CD8-positive, alpha-beta memory T cell (primary cell): ENCODE measurements around the gene LASP1. TPM values are rescaled to one million over a fixed set of nuclear protein-coding genes. Genes with fewer than 3 reads are reported as not detected.

Source experiments
- CTCF ChIA-PET: fragments of 350-600 bp; sonication (Branson Sonifier 250); formaldehyde crosslinking; loops from one replicate; lab custom pipeline; 2021; ENCODE audit warnings: antibody characterized with exemption; lab: Charles Lee
- POLR2A ChIA-PET: fragments of 350-600 bp; sonication (Branson Sonifier 250); formaldehyde crosslinking; loops from one replicate; lab custom pipeline; 2021; ENCODE audit warnings: antibody characterized with exemption; lab: Charles Lee
- DNase-seq, 5 donors: peaks; one replicate each; pipeline versions ENCODE4 v3.0.0 to v3.0.0-alpha.2; 2020 to 2022; ENCODE audit warnings: mixed read lengths in 1 of 5
- H3K27ac ChIP-seq: one replicate; pipeline ENCODE4 v1.7.0; 2013; ENCODE audit warnings: low read depth, mild to moderate bottlenecking, low read length, moderate library complexity
- H3K27me3 ChIP-seq: 2 replicates; pipeline ENCODE4 v1.7.0; 2013; ENCODE audit warnings: low read length, mild to moderate bottlenecking; ENCODE audit not compliant: insufficient read depth, poor library complexity, severe bottlenecking
- H3K36me3 ChIP-seq: 2 replicates; pipeline ENCODE4 v1.7.0; 2013; ENCODE audit warnings: mild to moderate bottlenecking, low read length, moderate library complexity; ENCODE audit not compliant: insufficient read depth
- H3K4me1 ChIP-seq: 2 replicates; pipeline ENCODE4 v1.7.0; 2013; ENCODE audit warnings: mild to moderate bottlenecking, low read length, moderate library complexity; ENCODE audit not compliant: insufficient read depth
- H3K4me3 ChIP-seq: 2 replicates; pipeline ENCODE4 v1.7.0; 2013; ENCODE audit warnings: mild to moderate bottlenecking, low read length
- H3K9me3 ChIP-seq: 2 replicates; pipeline ENCODE4 v1.7.0; 2013; ENCODE audit warnings: mild to moderate bottlenecking, low read length
- H3K27ac Mint-ChIP-seq, 8 donors: one replicate each; pipeline ENCODE4 v1.8.0; 2020 to 2021; ENCODE audit warnings: mixed read lengths in 8 of 8, mild to moderate bottlenecking in 6 of 8, inconsistent platforms in 3 of 8, moderate library complexity in 3 of 8
- H3K27me3 Mint-ChIP-seq, 2 donors: one replicate each; pipeline ENCODE4 v1.8.0; 2020 to 2021; ENCODE audit warnings: mixed read lengths in 2 of 2, mild to moderate bottlenecking in 1 of 2, moderate library complexity in 1 of 2
- H3K36me3 Mint-ChIP-seq, 3 donors: one replicate each; pipeline ENCODE4 v1.8.0; 2020 to 2021; ENCODE audit warnings: mixed read lengths in 3 of 3, inconsistent platforms in 1 of 3, mild to moderate bottlenecking in 1 of 3
- H3K4me1 Mint-ChIP-seq, 3 donors: one replicate each; pipeline ENCODE4 v1.8.0; 2020 to 2021; ENCODE audit warnings: mixed read lengths in 3 of 3, inconsistent platforms in 1 of 3, mild to moderate bottlenecking in 1 of 3
- H3K4me3 Mint-ChIP-seq, 7 donors: one replicate each; pipeline ENCODE4 v1.8.0; 2020 to 2021; ENCODE audit warnings: mixed read lengths in 7 of 7, mild to moderate bottlenecking in 6 of 7, moderate library complexity in 4 of 7, inconsistent platforms in 2 of 7
- H3K9me3 Mint-ChIP-seq, 5 donors: one replicate each; pipeline ENCODE4 v1.8.0; 2020 to 2022; ENCODE audit warnings: mixed read lengths in 5 of 5, mild to moderate bottlenecking in 3 of 5, moderate library complexity in 2 of 5, inconsistent platforms in 1 of 5
- polyA plus RNA-seq: library from polyadenylated mRNA; unstranded; fragments of 300-500 nt; fragmentation: Illumina TruSeq; gene quantifications from one replicate; pipeline ENCODE4 v1.2.3, GENCODE V29; 2021
- total RNA-seq, 2 experiments: library from RNA; stranded (reverse); gene quantifications; one replicate each; pipeline ENCODE4 v1.2.3, GENCODE V29; 2021

Gene LASP1
- total and polyA plus RNA-seq, 3 experiments from 2014 or later = 76.1 to 135 (median 128) TPM

DNA sequence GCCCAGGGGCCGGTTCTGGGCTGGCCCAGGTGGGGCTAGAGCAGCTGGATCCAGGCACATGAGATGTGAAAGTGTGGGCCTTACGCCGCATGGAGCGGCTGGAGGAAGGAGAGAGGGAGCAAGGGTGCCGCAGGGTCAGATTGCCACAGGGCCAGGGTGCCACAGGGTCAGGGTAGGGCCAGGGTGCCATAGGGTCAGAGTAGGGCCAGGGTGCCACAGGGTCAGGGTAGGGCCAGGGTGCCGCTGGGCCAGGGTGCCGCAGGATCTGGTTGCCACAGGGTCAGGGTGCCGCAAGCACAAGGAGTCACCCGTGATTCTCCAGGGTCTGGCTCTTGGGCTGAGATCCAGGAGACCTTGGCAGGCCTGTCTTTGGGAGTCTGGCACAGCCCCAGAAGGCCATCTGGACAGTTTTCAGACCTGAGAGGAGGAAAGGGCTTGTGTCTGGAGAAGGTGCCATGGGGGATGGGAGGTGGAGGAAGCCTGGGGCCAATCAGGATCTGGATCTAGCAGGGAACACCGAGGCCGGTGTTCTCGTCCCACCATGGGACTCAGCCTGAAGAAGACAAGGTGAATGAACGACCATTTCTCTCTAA, 42.5 kb downstream of the LASP1 start:
- Histone ChIP-seq H3K4me3 (no peak overlapping the region), H3K4me1 (no peaks in the 10 kb centered on the region), H3K27ac (no peak overlapping the region), H3K36me3 (peaks cover 40% of the 10 kb centered on the region), H3K27me3 (no peaks in the 10 kb centered on the region), H3K9me3 (no peaks in the 10 kb centered on the region)
- DNase-seq = peak in 1 of 5 donors; percentile 25
- no peaks in the 10 kb centered on the region for H3K27me3 Mint-ChIP-seq
- peaks cover 31 to 67% (median 32%) of the 10 kb centered on the region in 3 donors for H3K4me1 Mint-ChIP-seq
- peaks cover 5 to 84% (median 5%) of the 10 kb centered on the region in 3 donors for H3K36me3 Mint-ChIP-seq
- CTCF ChIA-PET = interaction anchor here (1.4 kb wide), 1 partner anchor 14 kb away, joined by 4 read pairs; no protein-coding TSS in a partner anchor
- no peaks in the 10 kb centered on the region for H3K9me3 Mint-ChIP-seq
- POLR2A ChIA-PET = interaction anchor here (0.6 kb wide), 1 partner anchor 75 kb away, joined by 4 read pairs; no protein-coding TSS in a partner anchor
- H3K27ac Mint-ChIP-seq = peak overlapping the region in 6 of 8 donors; percentile 39 to 95 (median 57)
- no peak overlapping the region for H3K4me3 Mint-ChIP-seq

DNA sequence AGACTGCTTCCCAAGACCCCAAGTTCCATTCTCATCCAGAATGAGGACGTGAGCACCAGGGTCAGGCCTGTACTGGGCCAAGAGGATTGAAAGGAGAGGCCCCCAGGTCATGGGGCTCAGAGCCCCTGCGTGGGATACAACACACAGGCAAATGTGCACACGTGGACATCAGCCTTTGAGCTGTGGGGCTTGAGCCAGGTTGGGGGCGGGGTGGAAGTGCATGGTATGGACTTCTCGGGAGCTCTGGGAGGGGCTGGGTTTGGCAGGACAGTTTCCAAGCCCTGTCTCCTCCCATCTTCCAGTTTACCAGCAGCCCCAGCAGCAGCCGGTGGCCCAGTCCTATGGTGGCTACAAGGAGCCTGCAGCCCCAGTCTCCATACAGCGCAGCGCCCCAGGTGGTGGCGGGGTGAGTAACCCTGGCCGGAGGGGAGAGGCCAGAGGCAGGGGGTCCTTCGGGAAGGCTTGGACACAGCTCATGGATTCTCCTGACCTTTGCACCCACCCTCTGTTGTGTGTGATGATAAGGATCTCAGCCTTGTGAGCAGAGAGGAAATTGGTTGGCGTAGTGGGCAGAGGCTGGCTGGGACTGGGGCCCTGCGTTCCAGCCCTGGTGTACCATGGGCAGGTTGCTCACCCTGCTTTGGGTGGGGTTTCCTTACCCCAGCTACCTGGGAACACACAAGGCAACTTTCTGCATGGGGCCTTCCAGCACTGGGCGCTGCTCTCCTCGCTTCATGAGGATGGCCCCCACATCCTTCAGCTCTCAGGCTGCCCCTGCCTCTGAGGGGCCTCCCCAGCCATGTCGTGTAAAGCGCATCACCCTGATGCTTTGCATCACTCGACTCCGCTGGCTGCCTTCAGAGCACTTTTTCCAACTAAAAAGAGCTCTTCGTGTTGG, 45.1 kb downstream of the LASP1 start:
- H3K4me3 ChIP-seq = no peak overlapping the region
- H3K36me3 ChIP-seq = peaks cover 61% of the 10 kb centered on the region
- ChIA-PET POLR2A (interaction anchor here (1.3 kb wide), 1 partner anchor 30 kb away, joined by 3 read pairs; no protein-coding TSS in a partner anchor), CTCF (interaction anchor here (3.7 kb wide), 1 partner anchor 9 kb away, joined by 14 read pairs; the partner anchor contains the start of gene LASP1NB)
- H3K9me3 Mint-ChIP-seq = no peaks in the 10 kb centered on the region
- H3K4me1 ChIP-seq = no peaks in the 10 kb centered on the region
- peaks cover 6 to 92% (median 11%) of the 10 kb centered on the region in 3 donors for H3K36me3 Mint-ChIP-seq
- no peak overlapping the region for H3K4me3 Mint-ChIP-seq
- no peaks in the 10 kb centered on the region for H3K27me3 ChIP-seq
- H3K27ac ChIP-seq = no peak overlapping the region
- peaks cover 18 to 54% (median 23%) of the 10 kb centered on the region in 3 donors for H3K4me1 Mint-ChIP-seq
- DNase-seq = peak in 1 of 5 donors; percentile 42
- H3K27ac Mint-ChIP-seq = peak overlapping the region in 5 of 8 donors; percentile 27 to 88 (median 68)
- no peaks in the 10 kb centered on the region for H3K27me3 Mint-ChIP-seq
- H3K9me3 ChIP-seq = no peaks in the 10 kb centered on the region

DNA sequence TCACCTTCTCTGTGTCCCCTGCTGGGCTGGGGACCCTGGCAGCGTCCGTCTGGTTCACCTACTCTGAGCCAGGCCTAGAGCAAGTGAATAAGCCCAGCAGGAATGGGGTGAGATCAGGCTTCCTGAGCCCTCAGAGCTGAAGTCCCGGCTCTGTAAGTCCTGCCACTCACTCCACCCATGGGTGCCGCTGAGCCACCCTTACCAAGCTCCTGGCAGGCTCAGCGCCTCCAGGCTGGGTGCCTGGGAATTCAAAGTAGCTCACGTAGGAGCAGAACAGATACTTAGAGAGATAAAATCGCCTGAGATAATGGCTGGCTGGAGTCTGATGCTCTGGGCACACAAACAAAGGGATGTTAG, 45.8 kb downstream of the LASP1 start:
- Mint-ChIP-seq H3K4me1 (peaks cover 16 to 48% (median 21%) of the 10 kb centered on the region in 3 donors), H3K36me3 (peaks cover 6 to 92% (median 11%) of the 10 kb centered on the region in 3 donors), H3K4me3 (no peak overlapping the region), H3K9me3 (no peaks in the 10 kb centered on the region), H3K27ac (peak overlapping the region in 5 of 8 donors; percentile 1 to 80 (median 64)), H3K27me3 (peaks cover 0 to 2% of the 10 kb centered on the region in 2 donors)
- DNase-seq = no peak
- Histone ChIP-seq H3K36me3 (peaks cover 63% of the 10 kb centered on the region), H3K27me3 (no peaks in the 10 kb centered on the region), H3K4me3 (no peak overlapping the region), H3K9me3 (no peaks in the 10 kb centered on the region), H3K4me1 (no peaks in the 10 kb centered on the region), H3K27ac (no peak overlapping the region)
- ChIA-PET CTCF (interaction anchor here (3.7 kb wide), 1 partner anchor 8 kb away, joined by 14 read pairs; the partner anchor contains the start of gene LASP1NB), POLR2A (interaction anchor here (1.3 kb wide), 1 partner anchor 30 kb away, joined by 3 read pairs; no protein-coding TSS in a partner anchor)

DNA sequence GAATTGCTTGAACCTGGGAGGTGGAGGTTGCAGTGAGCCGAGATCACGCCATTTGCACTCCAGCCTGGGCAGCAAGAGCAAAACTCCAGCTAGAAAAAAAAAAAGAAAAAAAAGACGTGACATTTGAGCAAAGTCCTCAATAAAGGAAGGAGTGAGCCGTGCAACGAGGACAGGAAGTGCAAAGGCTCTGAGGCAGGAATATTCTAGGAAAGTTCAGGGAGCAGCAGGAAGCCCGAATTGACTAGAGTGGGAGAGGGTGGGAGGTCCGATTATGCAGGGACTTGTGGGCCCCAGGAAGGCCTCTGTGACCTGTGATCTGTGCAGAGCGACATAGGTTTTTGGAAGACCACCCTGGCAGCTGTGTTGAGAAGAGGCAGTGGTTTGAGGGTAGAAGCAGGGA, 46.9 kb downstream of the LASP1 start:
- ChIA-PET CTCF (interaction anchor here (1.0 kb wide), 2 partner anchors 9 to 237 kb away, joined by 3 read pairs; partner anchors contain the start of gene LASP1NB), POLR2A (interaction anchor here (1.0 kb wide), 1 partner anchor 18 kb away, joined by 3 read pairs; no protein-coding TSS in a partner anchor)
- H3K4me3 Mint-ChIP-seq = no peak overlapping the region
- no peaks in the 10 kb centered on the region for H3K4me1 ChIP-seq
- H3K27me3 Mint-ChIP-seq = peaks cover 0 to 2% of the 10 kb centered on the region in 2 donors
- H3K9me3 ChIP-seq = no peaks in the 10 kb centered on the region
- no peak overlapping the region for H3K4me3 ChIP-seq
- peak overlapping the region in 7 of 8 donors; percentile 15 to 86 (median 48) for H3K27ac Mint-ChIP-seq
- H3K4me1 Mint-ChIP-seq = peaks cover 19 to 45% (median 27%) of the 10 kb centered on the region in 3 donors
- H3K36me3 ChIP-seq = peaks cover 63% of the 10 kb centered on the region
- no peaks in the 10 kb centered on the region for H3K9me3 Mint-ChIP-seq
- no peaks in the 10 kb centered on the region for H3K27me3 ChIP-seq
- H3K36me3 Mint-ChIP-seq = peaks cover 6 to 93% (median 11%) of the 10 kb centered on the region in 3 donors
- H3K27ac ChIP-seq = no peak overlapping the region
- DNase-seq = no peak

GRCh38 chr17:38917259-38917658, 47.4 kb downstream of the LASP1 start:
- Mint-ChIP-seq H3K36me3 (peaks cover 6 to 93% (median 11%) of the 10 kb centered on the region in 3 donors), H3K4me1 (peaks cover 23 to 46% (median 27%) of the 10 kb centered on the region in 3 donors), H3K27ac (peak overlapping the region in 7 of 8 donors; percentile 15 to 86 (median 48)), H3K4me3 (no peak overlapping the region), H3K9me3 (no peaks in the 10 kb centered on the region), H3K27me3 (peaks cover 0 to 2% of the 10 kb centered on the region in 2 donors)
- Histone ChIP-seq H3K27me3 (no peaks in the 10 kb centered on the region), H3K4me1 (no peaks in the 10 kb centered on the region), H3K9me3 (no peaks in the 10 kb centered on the region), H3K4me3 (no peak overlapping the region), H3K36me3 (peaks cover 63% of the 10 kb centered on the region), H3K27ac (no peak overlapping the region)
- POLR2A ChIA-PET = interaction anchor here (1.0 kb wide), 1 partner anchor 19 kb away, joined by 3 read pairs; no protein-coding TSS in a partner anchor
- no peak for DNase-seq
- CTCF ChIA-PET = interaction anchor here (1.0 kb wide), 2 partner anchors 8 to 237 kb away, joined by 3 read pairs; partner anchors contain the start of gene LASP1NB

DNA sequence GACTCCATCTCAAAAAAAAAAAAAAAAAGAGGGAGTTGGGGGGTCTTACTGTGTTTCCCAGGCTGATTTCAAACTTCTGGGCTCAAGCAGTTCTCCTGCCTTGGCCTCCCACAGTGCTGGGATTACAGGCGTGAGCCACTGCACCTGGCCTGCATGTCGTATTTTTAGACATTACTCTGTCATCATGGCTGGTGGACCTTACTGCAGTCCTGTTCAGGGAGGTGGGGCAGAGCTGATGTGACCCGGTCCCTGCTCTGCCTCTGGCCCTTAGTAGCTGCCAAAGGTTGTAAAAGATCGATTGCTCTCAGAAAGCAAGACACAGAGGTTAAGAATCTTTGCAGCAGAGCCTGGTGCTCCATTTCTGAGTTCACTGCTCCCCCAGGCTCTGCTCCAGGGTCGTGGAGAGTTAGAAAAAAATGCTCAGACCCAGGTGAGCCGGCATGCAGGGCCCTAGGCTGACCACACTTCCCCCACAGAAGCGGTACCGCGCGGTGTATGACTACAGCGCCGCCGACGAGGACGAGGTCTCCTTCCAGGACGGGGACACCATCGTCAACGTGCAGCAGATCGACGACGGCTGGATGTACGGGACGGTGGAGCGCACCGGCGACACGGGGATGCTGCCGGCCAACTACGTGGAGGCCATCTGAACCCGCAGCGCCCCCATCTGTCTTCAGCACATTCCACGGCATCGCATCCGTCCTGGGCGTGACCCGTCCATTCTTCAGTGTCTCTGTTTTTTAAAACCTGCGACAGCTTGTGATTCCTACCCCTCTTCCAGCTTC, 48.5 kb downstream of the LASP1 start:
- Histone ChIP-seq H3K27ac (no peak overlapping the region), H3K27me3 (no peaks in the 10 kb centered on the region), H3K36me3 (peaks cover 53% of the 10 kb centered on the region), H3K4me3 (no peak overlapping the region), H3K9me3 (no peaks in the 10 kb centered on the region), H3K4me1 (no peaks in the 10 kb centered on the region)
- Mint-ChIP-seq H3K4me3 (no peak overlapping the region), H3K9me3 (no peaks in the 10 kb centered on the region), H3K36me3 (peaks cover 6 to 83% (median 11%) of the 10 kb centered on the region in 3 donors), H3K27ac (peak overlapping the region in 4 of 8 donors; percentile 35 to 76 (median 66)), H3K27me3 (peaks cover 0 to 2% of the 10 kb centered on the region in 2 donors), H3K4me1 (peaks cover 17 to 37% (median 23%) of the 10 kb centered on the region in 3 donors)
- peak in 1 of 5 donors; percentile 46 for DNase-seq
- ChIA-PET CTCF (interaction anchor here (0.7 to 1.3 kb wide), 2 partner anchors 17 to 32 kb away, joined by 3 to 5 read pairs; no protein-coding TSS in a partner anchor), POLR2A (no interaction called here)

DNA sequence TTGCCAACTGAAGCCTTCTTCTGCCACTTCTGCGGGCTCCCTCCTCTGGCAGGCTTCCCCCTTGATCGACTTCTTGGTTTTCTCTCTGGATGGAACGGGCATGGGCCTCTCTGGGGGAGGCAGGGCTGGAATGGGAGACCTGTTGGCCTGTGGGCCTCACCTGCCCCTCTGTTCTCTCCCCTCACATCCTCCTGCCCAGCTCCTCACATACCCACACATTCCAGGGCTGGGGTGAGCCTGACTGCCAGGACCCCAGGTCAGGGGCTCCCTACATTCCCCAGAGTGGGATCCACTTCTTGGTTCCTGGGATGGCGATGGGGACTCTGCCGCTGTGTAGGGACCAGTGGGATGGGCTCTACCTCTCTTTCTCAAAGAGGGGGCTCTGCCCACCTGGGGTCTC, 49.1 kb downstream of the LASP1 start:
- ChIA-PET CTCF (interaction anchor here (1.3 kb wide), 1 partner anchor 17 kb away, joined by 5 read pairs; no protein-coding TSS in a partner anchor), POLR2A (no interaction called here)
- no peak overlapping the region for H3K27ac ChIP-seq
- no peaks in the 10 kb centered on the region for H3K27me3 ChIP-seq
- H3K4me3 ChIP-seq = no peak overlapping the region
- peaks cover 0 to 2% of the 10 kb centered on the region in 2 donors for H3K27me3 Mint-ChIP-seq
- peak overlapping the region in 1 of 8 donors; percentile 42 for H3K27ac Mint-ChIP-seq
- no peaks in the 10 kb centered on the region for H3K9me3 Mint-ChIP-seq
- H3K9me3 ChIP-seq = no peaks in the 10 kb centered on the region
- H3K4me1 Mint-ChIP-seq = peaks cover 18 to 38% (median 23%) of the 10 kb centered on the region in 3 donors
- no peak overlapping the region for H3K4me3 Mint-ChIP-seq
- peaks cover 6 to 78% (median 11%) of the 10 kb centered on the region in 3 donors for H3K36me3 Mint-ChIP-seq
- no peaks in the 10 kb centered on the region for H3K4me1 ChIP-seq
- H3K36me3 ChIP-seq = peaks cover 49% of the 10 kb centered on the region
- DNase-seq = no peak
